Tibial nerve (tissue), 4 donors: Measurements from ENCODE around the gene NUDCD2. TPM values are rescaled to one million over a fixed set of nuclear protein-coding genes. Genes with fewer than 3 reads are reported as not detected.

Experiments
- DNase-seq, 2 donors: peaks; one replicate each; pipeline ENCODE4 v3.0.0-alpha.2; 2019; ENCODE audit warnings: low spot score in 2 of 2
- H3K27ac ChIP-seq, 4 donors: fragments of 200-600 bp; sonication (generic) in 3 of 4; one replicate each; pipeline ENCODE4 v1.5.1; 2017 to 2019; ENCODE audit warnings: mild to moderate bottlenecking in 1 of 4
- H3K27me3 ChIP-seq, 2 donors: fragments of 200-600 bp; sonication (generic) in 1 of 2; one replicate each; pipeline versions ENCODE4 v1.5.1 to v1.6.0; 2017 to 2019
- H3K36me3 ChIP-seq, 3 donors: fragments of 200-600 bp; sonication (generic); one replicate each; pipeline ENCODE4 v1.5.1; 2018 to 2019
- H3K4me1 ChIP-seq, 4 donors: fragments of 200-600 bp; sonication (generic) in 3 of 4; one replicate each; pipeline ENCODE4 v1.5.1; 2017 to 2019
- H3K4me3 ChIP-seq, 4 donors: fragments of 200-600 bp; sonication (generic) in 3 of 4; one replicate each; pipeline ENCODE4 v1.5.1; 2017 to 2019; ENCODE audit warnings: mild to moderate bottlenecking in 1 of 4, moderate library complexity in 1 of 4
- H3K9me3 ChIP-seq, 4 donors: fragments of 200-600 bp; sonication (generic) in 3 of 4; one replicate each; pipeline ENCODE4 v1.5.1; 2017 to 2019
- CTCF ChIP-seq, 5 experiments: fragments of 200-600 bp in 3 of 5; fragments of 450-650 bp in 2 of 5; sonication (generic) in 3 of 5; IDR thresholded peaks; one replicate each; pipeline ENCODE4 v1.5.1; 2016 to 2019; ENCODE audit warnings: antibody characterized with exemption in 5 of 5, mild to moderate bottlenecking in 3 of 5, moderate library complexity in 2 of 5
- EP300 ChIP-seq, 2 donors: sonication (generic); formaldehyde crosslinking; IDR thresholded peaks; one replicate each; pipeline ENCODE4 v1.6.1; 2017; ENCODE audit warnings: antibody characterized with exemption in 2 of 2, mild to moderate bottlenecking in 1 of 2
- POLR2A ChIP-seq, 2 donors: fragments of 450-650 bp; IDR thresholded peaks; one replicate each; pipeline ENCODE4 v1.6.1; 2017; ENCODE audit warnings: antibody characterized with exemption in 2 of 2, mild to moderate bottlenecking in 2 of 2, moderate library complexity in 2 of 2
- WGBS, 2 donors: methylation state at CpG; one replicate each; pipeline ENCODE4 v1.1.5; 2018; 5-methylcytosine and 5-hydroxymethylcytosine counted together
- total RNA-seq, 4 donors: library from RNA; depleted of rRNA; stranded (reverse); fragments of >200 nt; gene quantifications; one replicate each; pipeline ENCODE4 v1.1.0, GENCODE V29; 2016

Gene NUDCD2, protein sequence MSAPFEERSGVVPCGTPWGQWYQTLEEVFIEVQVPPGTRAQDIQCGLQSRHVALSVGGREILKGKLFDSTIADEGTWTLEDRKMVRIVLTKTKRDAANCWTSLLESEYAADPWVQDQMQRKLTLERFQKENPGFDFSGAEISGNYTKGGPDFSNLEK
- total RNA-seq: 10 to 100 TPM in 1 of 4 donors, 1 to 10 TPM in 3; 4.6 to 14.5 (median 5.5) TPM

- no peaks in the 10 kb centered on the region for H3K9me3 ChIP-seq
- TF ChIP-seq EP300 (IDR thresholded peaks at IDR 0.05) (peak; percentile 90 to 98), POLR2A (IDR thresholded peaks at IDR 0.05) (peak; percentile 69 to 89), CTCF (IDR thresholded peaks at IDR 0.05) (peak; percentile 15 to 66 (median 30))
- H3K27me3 ChIP-seq: no peaks in the 10 kb centered on the region
- peaks cover 0 to 14% (median 0%) of the 10 kb centered on the region in 3 donors for H3K36me3 ChIP-seq
- H3K27ac ChIP-seq: peak within 1 kb of the TSS; percentile 86 to 99 (median 94)
- WGBS, 2 donors: 0 to 2% methylated on average over 25 to 51 of the region's 59 CpGs
- H3K4me3 ChIP-seq: peak within 1 kb of the TSS; percentile 59 to 85 (median 82)
- peak; percentile 91 to 92 for DNase-seq
- H3K4me1 ChIP-seq: peaks cover 0 to 38% (median 11%) of the 10 kb centered on the region in 4 donors
Observed at GRCh38 chr5:163459819-163460561, at the start of gene NUDCD2. NUDCD2 (minus strand) TSS chr5:163460102; CDS start chr5:163460050, 52 bp downstream.

DNA sequence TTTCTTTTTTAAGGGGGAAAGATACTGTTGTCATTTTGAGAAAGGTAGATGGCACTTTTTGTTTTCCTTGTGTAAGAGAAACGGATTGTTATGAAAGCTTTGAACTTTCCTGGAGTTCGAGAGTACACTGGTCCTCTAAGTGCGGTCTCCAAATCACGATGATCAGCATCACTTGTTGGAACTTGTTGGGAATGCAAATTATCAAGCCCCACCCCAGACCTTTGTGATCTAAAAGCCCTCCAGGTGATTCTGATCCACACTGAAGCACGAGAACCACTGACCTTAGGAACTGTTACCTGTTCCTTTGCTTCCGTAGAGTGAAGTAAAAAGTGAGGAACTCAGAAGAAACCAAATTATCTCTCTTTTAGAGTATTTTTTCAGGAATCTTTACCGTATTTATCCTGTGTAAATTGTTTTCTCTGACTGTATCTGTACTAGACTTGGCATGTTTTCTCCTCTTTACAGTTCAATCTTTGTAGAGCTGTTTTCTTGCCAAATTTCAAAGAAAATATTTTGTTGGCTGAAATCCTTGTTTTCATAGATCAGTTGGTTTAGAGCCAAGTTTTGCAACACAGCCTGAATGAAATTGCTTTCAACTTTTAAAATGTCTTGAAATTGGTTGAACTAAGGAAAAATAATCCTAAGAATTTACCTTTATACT, 49.5 kb upstream of the NUDCD2 start:
- Histone ChIP-seq H3K4me1 (peaks cover 0 to 67% (median 32%) of the 10 kb centered on the region in 4 donors), H3K27me3 (no peaks in the 10 kb centered on the region), H3K27ac (peak overlapping the region in 3 of 4 donors; percentile 43 to 75 (median 44)), H3K9me3 (no peaks in the 10 kb centered on the region), H3K36me3 (peaks cover 0 to 27% (median 3%) of the 10 kb centered on the region in 3 donors), H3K4me3 (peak overlapping the region in 2 of 4 donors; percentile 21 to 30)
- peak in 1 of 2 donors; percentile 23 for DNase-seq
- TF ChIP-seq POLR2A (IDR thresholded peaks at IDR 0.05): no peak
- no peak for TF ChIP-seq CTCF (IDR thresholded peaks at IDR 0.05)
- no peak for TF ChIP-seq EP300 (IDR thresholded peaks at IDR 0.05)
- WGBS, 2 donors: 27 to 29% methylated on average over 7 of the region's 7 CpGs

DNA sequence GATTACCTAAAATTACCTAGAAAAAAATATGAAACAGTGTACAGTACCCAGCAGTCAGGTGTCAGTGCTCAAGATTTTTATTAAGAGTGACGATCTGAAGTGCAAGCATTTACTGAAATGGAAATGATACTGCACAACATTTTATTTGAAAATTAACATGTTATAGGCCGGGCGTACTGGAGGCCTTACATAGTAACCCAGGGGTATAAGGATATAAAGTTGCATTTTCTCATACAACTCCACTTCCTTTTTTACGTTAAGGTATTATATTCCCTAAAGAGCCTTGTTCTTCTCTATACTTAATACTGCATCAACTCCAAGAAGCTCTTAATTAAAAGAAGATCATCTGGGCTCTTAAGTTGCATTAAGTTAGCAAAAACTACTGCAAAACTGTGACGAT, 48.9 kb upstream of the NUDCD2 start:
- Histone ChIP-seq H3K9me3 (no peaks in the 10 kb centered on the region), H3K27me3 (no peaks in the 10 kb centered on the region), H3K4me3 (peak overlapping the region in 2 of 4 donors; percentile 21 to 30), H3K27ac (peak overlapping the region in 3 of 4 donors; percentile 44 to 92 (median 75)), H3K36me3 (peaks cover 0 to 20% (median 3%) of the 10 kb centered on the region in 3 donors), H3K4me1 (peaks cover 0 to 70% (median 32%) of the 10 kb centered on the region in 4 donors)
- 41 to 42% methylated on average over 5 of the region's 5 CpGs for WGBS, 2 donors
- no peak for DNase-seq
- TF ChIP-seq CTCF (IDR thresholded peaks at IDR 0.05): no peak
- no peak for TF ChIP-seq EP300 (IDR thresholded peaks at IDR 0.05)
- no peak for TF ChIP-seq POLR2A (IDR thresholded peaks at IDR 0.05)

GRCh38 chr5:163506726-163507125, 46.8 kb upstream of the NUDCD2 start:
- no peaks in the 10 kb centered on the region for H3K27me3 ChIP-seq
- H3K4me3 ChIP-seq: peak overlapping the region; percentile 51 to 96 (median 70)
- H3K36me3 ChIP-seq: peaks cover 0 to 1% (median 0%) of the 10 kb centered on the region in 3 donors
- peaks cover 0 to 70% (median 33%) of the 10 kb centered on the region in 4 donors for H3K4me1 ChIP-seq
- TF ChIP-seq EP300 (IDR thresholded peaks at IDR 0.05): no peak
- no peak for TF ChIP-seq CTCF (IDR thresholded peaks at IDR 0.05)
- no peak for TF ChIP-seq POLR2A (IDR thresholded peaks at IDR 0.05)
- peak overlapping the region in 3 of 4 donors; percentile 92 to 97 (median 95) for H3K27ac ChIP-seq
- WGBS, 2 donors: 30 to 39% methylated on average over 8 of the region's 8 CpGs
- no peaks in the 10 kb centered on the region for H3K9me3 ChIP-seq
- no peak for DNase-seq
